ENCODE results near the gene RALB.

DNA sequence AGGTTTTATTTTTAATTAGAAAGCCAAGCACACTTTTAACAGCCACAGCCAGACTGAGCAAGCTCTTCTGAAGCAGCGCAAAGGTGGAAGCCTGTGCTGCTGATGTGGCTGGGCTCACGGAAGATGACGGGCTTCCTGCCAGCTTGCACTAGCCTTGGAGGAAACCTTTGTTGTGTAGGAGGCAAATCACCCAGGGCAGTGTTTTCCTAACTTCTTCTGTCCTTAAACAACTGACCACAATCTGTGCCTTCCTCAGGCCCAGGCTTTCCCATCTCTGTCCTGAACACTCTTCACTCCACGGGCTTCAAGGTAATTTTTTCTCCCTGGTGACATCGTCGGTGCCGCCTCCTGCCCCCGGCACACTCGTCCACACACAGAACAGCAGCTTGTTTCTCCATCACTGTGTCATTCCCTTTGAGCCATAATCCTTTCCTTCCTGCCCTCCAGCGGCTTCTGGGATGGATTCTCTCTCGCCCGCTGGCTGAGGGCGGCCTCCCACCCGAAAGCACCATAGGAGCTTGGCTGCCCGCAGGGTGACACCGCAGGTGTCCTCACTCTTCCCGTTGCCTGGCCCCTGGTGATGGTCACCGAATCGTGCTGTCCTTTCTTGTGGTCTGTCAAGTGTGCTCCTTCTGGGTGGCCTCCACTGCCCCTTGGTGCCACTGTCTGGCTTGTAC is 62.2 kb downstream of the RALB start:
- TF ChIP-seq POLR2A (IDR thresholded peaks at IDR 0.05) (no peak), POLR2AphosphoS5 (IDR thresholded peaks at IDR 0.05) (no peak)
- TF ChIP-seq, protein P1, sequence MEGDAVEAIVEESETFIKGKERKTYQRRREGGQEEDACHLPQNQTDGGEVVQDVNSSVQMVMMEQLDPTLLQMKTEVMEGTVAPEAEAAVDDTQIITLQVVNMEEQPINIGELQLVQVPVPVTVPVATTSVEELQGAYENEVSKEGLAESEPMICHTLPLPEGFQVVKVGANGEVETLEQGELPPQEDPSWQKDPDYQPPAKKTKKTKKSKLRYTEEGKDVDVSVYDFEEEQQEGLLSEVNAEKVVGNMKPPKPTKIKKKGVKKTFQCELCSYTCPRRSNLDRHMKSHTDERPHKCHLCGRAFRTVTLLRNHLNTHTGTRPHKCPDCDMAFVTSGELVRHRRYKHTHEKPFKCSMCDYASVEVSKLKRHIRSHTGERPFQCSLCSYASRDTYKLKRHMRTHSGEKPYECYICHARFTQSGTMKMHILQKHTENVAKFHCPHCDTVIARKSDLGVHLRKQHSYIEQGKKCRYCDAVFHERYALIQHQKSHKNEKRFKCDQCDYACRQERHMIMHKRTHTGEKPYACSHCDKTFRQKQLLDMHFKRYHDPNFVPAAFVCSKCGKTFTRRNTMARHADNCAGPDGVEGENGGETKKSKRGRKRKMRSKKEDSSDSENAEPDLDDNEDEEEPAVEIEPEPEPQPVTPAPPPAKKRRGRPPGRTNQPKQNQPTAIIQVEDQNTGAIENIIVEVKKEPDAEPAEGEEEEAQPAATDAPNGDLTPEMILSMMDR (IDR thresholded peaks at IDR 0.05) = no peak

All from prostate gland (tissue), 2 donors.